ENCODE measurements around the gene ZNF845. TPM values are rescaled to one million over a fixed set of nuclear protein-coding genes. Genes with fewer than 3 reads are reported as not detected.

ZNF845 gene
- total and polyA plus RNA-seq, 4 donors, result 0.68 to 5.8 (median 1.5) TPM

- no peak overlapping the region for H3K9ac ChIP-seq (ENCODE audit: low read depth in 1 of 2, low read length in 2 of 2)
- DNase-seq (ENCODE audit: low spot score), result no peak
- 68% methylated on average over 4 of the region's 4 CpGs for WGBS
- no peak overlapping the region for H3K27ac ChIP-seq (ENCODE audit: low read depth in 1 of 2, low read length in 2 of 2)
- H3K27me3 ChIP-seq (ENCODE audit: control insufficient read depth in 4 of 4, insufficient read depth in 4 of 4, low read length in 3 of 4), result no peaks in the 10 kb centered on the region
- TF ChIP-seq ATF3 (IDR thresholded peaks at IDR 0.05) (no peak), ZBTB33 (IDR thresholded peaks at IDR 0.05) (no peak), EGR1 (IDR thresholded peaks at IDR 0.05; ENCODE audit: low read depth in 2 of 2) (no peak), NR2F2 (IDR thresholded peaks at IDR 0.05) (no peak), TAF1 (conservative IDR thresholded peaks at IDR 0.05) (no peak), HNF4G (IDR thresholded peaks at IDR 0.05) (no peak), RXRA (IDR thresholded peaks at IDR 0.05) (no peak), HNF4A (conservative IDR thresholded peaks at IDR 0.05) (no peak), YY1 (IDR thresholded peaks at IDR 0.05) (no peak), FOXA2 (IDR thresholded peaks at IDR 0.05) (no peak), REST (IDR thresholded peaks at IDR 0.05) (no peak), GABPA (IDR thresholded peaks at IDR 0.05 in 1 of 2, conservative IDR thresholded peaks at IDR 0.05 in 1 of 2) (no peak), MAX (IDR thresholded peaks at IDR 0.05) (no peak), JUND (IDR thresholded peaks at IDR 0.05) (no peak), CTCF (IDR thresholded peaks at IDR 0.05; ENCODE audit: low read depth, low read length, missing input control) (no peak), RAD21 (IDR thresholded peaks at IDR 0.05) (no peak), SP1 (IDR thresholded peaks at IDR 0.05) (no peak), FOXA1 (IDR thresholded peaks at IDR 0.05) (no peak)
- H3K9me3 ChIP-seq (ENCODE audit: control insufficient read depth in 4 of 4, low read length in 3 of 4), result peaks cover 0 to 6% (median 4%) of the 10 kb centered on the region in 4 donors
- H3K4me3 ChIP-seq (ENCODE audit: low read depth in 1 of 3, low read length in 3 of 3), result no peak overlapping the region
- no peaks in the 10 kb centered on the region for H3K4me1 ChIP-seq (ENCODE audit: control insufficient read depth in 4 of 4, insufficient read depth in 4 of 4, low read length in 3 of 4)
- H3K36me3 ChIP-seq (ENCODE audit: control insufficient read depth in 4 of 4, insufficient read depth in 3 of 4, low read depth in 1 of 4, low read length in 3 of 4), result no peaks in the 10 kb centered on the region
Measured at GRCh38 chr19:53285087-53285486, 48.5 kb upstream of the ZNF845 start.

Data from liver (tissue), 9 donors.